Right ventricle myocardium inferior (tissue), 1 donor: Measurements from ENCODE around the gene GLRA1. TPM values are rescaled to one million over a fixed set of nuclear protein-coding genes. Genes with fewer than 3 reads are reported as not detected.
"Not testable (repeated sequence)": the region's sequence is repeated elsewhere in the genome, so short reads cannot be mapped to it uniquely, and the experiment has no call there.

ENCODE experiments used
- ATAC-seq: fragments of 200-7000 bp; cut with Tn5 transposase; one replicate; pipeline ENCODE4 v1.9.1; 2020; ENCODE audit warnings: mild to moderate bottlenecking, moderate library complexity
- DNase-seq: peaks from one replicate; pipeline ENCODE4 v3.0.0; 2021; ENCODE audit errors: missing footprints
- intact Hi-C: fragments of 100-400 bp; cut with DNase I; formaldehyde crosslinking; loops from one replicate; pipeline ENCODE4 v1.11.0; 2022
- total RNA-seq: library from RNA; stranded (reverse); fragmentation: NEBNext Ultra II Directional; extraction: Animal tissue kit (Norgen Biotek cat#: 25700); gene quantifications from one replicate; pipeline ENCODE4 v1.2.1, GENCODE V29; 2021
- donor health status: DM: no; HTN: yes; CAD: no; lungs with severe emphysema.

GLRA1 gene
- total RNA-seq, 1 donor from 2014 or later: not detected

DNA sequence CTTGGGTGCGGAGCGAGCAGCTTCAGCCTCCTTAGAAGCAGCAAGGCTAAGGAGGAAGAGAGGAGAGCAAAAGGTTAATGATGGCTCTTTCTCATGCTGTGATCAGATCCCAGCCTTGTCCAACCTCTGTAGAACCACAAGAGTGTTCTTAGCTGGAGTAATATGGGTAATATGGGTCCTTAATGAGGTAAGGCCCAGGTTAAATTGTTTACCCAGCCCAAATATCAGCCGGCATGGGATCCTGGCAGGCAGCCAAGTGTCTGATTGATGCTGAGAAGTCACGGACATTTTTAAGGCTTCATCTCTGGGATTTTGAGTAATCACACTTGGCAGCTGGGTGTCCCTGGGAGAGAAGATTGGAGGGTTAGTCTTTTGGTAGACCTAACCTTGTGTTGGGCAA, 32.3 kb downstream of the GLRA1 start:
- no peak for ATAC-seq
- intact Hi-C loops: no loop called here
- no peak for DNase-seq

- no peak for DNase-seq
- no peak for ATAC-seq
- intact Hi-C loops: no loop called here
These were observed 34.4 kb downstream of the GLRA1 start for GRCh38 chr5:151890299-151890698.

DNA sequence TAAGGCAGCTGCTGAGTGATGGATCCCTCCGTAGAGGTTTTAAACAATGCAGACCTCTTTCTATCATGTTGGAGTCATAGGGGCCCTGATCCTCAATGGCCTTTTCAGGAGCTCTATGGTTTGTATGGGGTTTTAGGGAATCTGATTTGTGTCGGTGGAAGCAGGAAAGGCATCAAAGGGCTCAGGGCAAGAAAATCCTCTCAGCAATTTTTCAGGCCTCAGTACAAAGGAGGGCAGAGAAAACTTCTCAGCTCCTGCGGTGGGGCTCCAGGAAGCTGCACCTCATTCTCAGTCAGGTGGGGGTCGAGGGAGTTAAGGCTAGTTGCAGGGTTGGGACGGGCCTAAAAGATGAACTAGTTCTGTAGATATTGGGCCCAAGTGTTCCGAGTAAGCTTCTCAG, 35.0 kb downstream of the GLRA1 start:
- intact Hi-C loops: loop anchor here (10.0 kb wide), 1 partner anchor 465 kb away; no protein-coding TSS in a partner anchor
- ATAC-seq: no peak
- DNase-seq: no peak

DNA sequence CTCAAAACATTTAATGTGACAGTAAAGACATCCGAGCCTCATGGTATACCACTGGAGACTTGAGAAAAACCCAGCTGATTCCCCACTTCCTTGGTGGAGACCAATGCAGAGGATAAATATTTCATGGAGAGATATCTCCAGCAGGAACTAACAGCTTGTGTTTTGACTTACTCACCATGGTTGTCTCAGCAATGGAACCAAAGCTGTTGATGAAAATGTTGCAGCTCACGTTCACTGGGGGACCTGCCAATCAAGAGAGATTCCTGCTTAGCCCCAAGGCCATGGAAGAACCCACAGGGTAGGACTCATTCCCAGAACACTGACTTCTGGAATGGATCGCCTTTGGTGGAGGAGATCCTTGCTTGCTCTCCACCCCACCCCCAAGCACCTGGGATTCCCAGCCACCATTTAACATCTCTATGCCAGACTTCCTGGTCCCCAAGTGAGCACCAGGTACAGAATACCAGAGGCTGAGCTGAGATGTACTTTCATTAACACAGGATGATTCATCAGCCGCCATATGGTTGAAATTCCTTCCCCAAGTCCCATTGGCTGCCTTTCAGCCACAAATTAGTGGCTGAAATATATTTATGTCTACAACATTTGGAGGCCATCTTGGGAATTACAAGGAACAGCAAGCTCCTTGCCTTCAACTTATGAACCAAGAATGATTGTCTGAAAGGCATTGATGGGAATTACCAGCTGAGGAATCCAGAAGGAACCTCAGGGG, 37.9 kb downstream of the GLRA1 start:
- intact Hi-C loops: loop anchor here (10.0 kb wide), 1 partner anchor 468 kb away; no protein-coding TSS in a partner anchor
- DNase-seq: no peak

GRCh38 chr5:151885138-151885908, 39.3 kb downstream of the GLRA1 start:
- intact Hi-C loops: loop anchor here (10.0 kb wide), 1 partner anchor 469 kb away; no protein-coding TSS in a partner anchor
- DNase-seq (no peak), ATAC-seq (no peak)

More for the DNA sequence above, 37.9 kb downstream of the GLRA1 start:
- no peak for ATAC-seq

DNA sequence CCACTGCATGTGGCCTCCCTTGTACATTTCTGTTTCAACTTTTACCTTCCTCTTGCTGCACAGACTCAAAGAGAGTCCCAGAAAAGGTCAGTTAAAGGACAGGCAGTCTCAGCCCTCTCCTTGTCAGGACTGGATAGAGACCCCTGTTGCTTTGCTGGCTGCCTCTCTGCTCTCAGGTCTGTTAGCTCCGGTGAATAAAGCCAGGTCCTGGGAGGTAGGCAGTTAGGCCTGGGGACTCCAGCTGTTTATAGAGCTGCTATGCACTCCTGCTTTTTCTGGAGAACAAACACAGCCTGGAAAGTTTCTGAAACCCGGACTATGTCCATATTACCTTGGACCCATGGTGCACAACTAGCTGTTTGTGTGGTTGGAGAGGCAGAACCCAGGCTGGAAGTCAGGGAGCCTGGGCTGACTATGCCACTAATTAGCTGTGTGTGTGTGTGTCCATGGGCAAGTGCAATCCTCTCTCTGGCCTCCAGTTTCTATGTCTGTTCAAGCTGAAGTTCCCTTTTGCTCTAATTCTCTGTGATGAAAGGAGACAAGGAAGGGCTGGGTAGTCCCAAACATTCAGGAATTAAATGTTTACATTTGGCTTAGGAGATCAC, 42.9 kb downstream of the GLRA1 start:
- ATAC-seq: peak; percentile 24
- intact Hi-C loops: loop anchor here (10.0 kb wide), 1 partner anchor 473 kb away; no protein-coding TSS in a partner anchor
- no peak for DNase-seq

DNA sequence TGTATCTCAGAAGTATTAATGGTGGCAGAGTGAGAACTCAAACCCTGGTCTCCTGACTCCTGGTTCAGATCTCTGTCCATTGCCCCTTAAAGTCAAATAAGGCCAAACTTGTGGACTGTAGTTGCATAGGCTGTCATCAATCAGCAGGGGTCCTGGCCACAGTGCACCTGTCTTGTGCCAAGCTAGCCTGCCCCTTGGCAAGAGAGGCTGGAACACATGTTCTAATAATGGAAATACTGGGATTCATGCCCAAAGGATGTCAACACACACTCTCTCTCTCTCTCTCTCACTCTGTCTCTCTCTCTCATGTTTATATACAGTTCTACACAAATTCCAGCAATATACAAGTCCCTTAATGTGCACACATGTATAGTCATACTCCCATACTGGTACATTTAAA, 44.3 kb downstream of the GLRA1 start:
- intact Hi-C loops: loop anchor here (10.0 kb wide), 1 partner anchor 474 kb away; no protein-coding TSS in a partner anchor
- peak; percentile 71 for DNase-seq
- ATAC-seq: peak; percentile 93

DNA sequence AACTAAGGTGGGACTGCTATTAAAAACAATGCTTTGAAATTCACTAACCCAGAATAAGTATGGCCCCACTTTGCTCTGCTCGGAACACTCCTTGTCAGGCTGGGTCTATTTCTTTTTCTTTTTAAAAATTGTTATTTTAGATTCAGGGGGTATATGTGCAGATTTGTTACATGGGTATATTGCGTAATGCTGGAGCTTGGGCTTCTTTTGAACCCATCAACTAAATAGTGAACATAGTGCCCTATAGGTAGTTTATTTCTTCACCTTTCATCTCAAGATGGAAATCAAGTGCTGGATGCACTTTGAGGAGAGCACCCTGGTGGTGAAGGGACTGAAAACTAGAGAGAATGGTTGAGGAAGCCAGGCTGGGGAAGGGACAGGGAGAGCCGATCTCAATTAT, 51.0 kb downstream of the GLRA1 start:
- ATAC-seq: no peak

GRCh38 chr5:151872701-151873100, 52.0 kb downstream of the GLRA1 start:
- DNase-seq (no peak), ATAC-seq (no peak)
- intact Hi-C loops: no loop called here

More for the DNA sequence above, 51.0 kb downstream of the GLRA1 start:
- DNase-seq: no peak
- intact Hi-C loops: no loop called here

DNA sequence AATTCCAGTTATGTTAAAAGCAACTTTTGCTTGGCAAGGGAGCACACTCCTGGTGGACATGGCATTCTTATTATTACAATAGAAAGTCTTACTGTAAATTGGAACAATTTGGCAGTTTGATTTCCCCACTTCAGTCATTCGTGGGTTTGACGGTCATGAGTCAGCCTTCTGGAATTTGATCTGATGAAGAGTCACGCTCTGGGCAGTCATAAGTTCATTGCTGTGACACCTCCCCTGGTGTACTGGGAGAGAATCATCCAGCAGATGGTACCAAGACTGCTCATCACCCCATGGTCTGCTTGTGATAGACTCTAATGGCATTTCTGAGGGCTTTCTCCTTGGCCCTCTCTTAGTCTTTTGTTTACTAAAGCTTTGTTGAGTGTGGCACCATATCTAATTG, 53.8 kb downstream of the GLRA1 start:
- DNase-seq (no peak), ATAC-seq (no peak)
- intact Hi-C loops: no loop called here

GRCh38 chr5:151870271-151870670, 54.4 kb downstream of the GLRA1 start:
- intact Hi-C loops: no loop called here
- ATAC-seq (no peak), DNase-seq (no peak)

DNA sequence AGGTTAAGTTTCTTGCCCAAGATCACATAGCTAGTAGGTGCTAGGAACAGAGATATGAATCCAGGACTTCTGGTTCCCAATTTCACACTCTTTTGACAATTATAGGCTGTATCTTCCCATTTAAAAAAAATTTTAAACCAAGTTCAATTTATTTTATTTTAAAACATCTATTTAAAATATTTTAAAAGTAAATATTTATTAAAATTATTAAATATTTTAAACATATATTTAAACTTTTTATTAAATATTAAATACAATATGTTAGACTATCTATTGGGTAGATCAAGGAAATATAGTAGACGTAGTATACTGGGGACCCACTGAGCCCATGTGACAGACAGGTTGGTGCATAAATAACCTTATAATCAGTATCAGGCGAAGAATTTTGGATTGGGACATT, 54.8 kb downstream of the GLRA1 start:
- ATAC-seq (no peak), DNase-seq (no peak)
- intact Hi-C loops: no loop called here

DNA sequence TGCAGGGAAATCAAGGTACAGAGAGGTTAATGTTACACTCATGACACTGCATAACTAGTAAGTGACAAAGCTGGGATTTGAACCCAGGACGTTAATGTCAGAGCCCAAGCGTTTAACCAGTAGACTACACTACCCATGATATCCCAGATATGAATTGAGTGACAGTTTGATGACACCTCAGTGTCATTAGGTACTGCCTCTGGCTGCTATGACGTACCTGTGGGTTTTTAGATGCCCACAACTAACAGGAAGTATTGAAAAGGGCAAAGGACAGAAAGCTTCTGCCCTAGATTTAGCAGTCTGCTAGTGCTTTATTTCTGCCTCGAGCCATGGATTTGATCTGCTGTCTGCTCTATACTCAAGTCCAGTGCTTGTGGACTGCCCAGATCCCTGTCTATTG, 56.2 kb downstream of the GLRA1 start:
- no peak for ATAC-seq
- intact Hi-C loops: no loop called here

GRCh38 chr5:151864061-151864748, 60.4 kb downstream of the GLRA1 start:
- no peak for ATAC-seq
- no peak for DNase-seq
- intact Hi-C loops: no loop called here

More for the DNA sequence above, 56.2 kb downstream of the GLRA1 start:
- no peak for DNase-seq

DNA sequence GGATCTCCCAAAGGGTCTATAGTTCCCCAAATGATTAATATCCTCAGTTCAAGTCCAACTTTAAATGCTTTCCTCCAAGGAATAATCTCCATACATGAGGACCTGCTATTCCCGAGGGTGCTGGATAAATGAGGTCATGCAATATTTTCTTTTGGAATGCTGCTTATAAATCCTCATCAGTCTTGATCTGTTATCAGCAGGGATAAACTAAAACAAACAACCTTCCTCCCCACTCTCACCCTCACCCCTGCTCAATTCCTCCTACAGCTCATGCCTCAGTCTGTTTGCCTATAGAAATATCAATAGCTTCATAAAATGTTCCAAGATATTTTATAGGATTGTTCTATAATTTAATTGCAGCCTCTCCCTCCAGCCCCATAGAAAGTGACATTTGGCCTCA, 61.1 kb downstream of the GLRA1 start:
- ATAC-seq: no peak
- intact Hi-C loops: no loop called here
- DNase-seq: no peak

- ATAC-seq (no peak), DNase-seq (no peak)
- intact Hi-C loops: no loop called here
These were observed 61.7 kb downstream of the GLRA1 start for GRCh38 chr5:151862811-151863472.

DNA sequence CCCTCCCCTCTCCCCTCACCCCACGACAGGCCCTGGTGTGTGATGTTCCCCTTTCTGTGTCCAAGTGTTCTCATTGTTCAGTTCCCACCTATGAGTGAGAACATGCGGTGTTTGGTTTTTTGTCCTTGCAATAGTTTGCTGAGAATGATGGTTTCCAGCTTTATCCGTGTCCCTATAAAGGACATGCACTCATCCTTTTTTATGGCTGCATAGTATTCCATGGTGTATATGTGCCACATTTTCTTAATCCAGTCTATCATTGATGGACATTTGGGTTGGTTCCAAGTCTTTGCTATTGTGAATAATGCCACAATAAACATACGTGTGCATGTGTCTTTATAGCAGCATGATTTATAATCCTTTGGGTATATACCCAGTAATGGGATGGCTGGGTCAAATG, 63.8 kb downstream of the GLRA1 start:
- DNase-seq, ATAC-seq, intact Hi-C loops: not testable (repeated sequence)

DNA sequence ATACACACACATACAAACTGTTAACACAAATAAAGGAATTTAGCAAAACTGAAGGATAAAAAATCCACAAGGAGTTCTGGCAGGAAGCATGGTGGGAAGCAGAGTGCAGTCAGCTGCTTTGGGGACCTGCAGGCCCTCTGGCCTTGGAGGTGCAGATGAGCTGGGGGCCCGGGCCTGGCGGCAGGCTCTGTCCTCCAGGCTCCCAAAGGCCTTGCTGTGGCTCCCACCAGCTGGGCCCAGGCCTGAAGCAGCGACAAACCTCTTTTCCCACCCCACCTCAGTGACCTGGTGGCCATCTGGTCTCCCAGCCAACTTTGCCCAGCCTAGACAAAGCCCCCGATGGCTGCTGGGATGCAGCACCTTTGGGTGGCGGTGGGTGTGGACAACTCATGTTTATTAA, 67.8 kb downstream of the GLRA1 start:
- DNase-seq (no peak), ATAC-seq (no peak)
- intact Hi-C loops: no loop called here
